ENCODE data around the gene GFAP. TPM values are rescaled to one million over a fixed set of nuclear protein-coding genes. Genes with fewer than 3 reads are reported as not detected.

Gene GFAP
- polyA plus RNA-seq, 3 donors, result 0.03 to 0.33 (median 0.18) TPM

DNA sequence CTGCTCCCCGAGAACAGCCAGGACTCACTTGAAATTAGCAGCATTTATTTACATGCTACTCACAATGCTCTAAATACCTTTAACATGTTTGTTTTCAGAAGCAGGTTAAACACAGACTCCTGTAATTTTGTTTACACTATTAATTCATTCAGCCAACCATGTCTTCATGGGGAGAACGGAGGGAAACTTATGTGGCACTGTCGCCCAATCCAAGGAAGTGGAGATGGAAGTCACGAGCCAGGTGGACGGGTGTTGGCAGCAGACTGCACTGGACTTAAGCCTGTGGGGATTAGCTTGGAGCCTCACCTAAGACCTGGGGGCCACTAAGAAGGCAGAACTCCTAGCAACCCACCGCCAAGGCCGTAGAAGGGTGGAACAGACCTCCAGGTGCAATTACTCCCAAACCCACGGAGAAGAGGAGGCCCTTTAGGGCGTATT, 8.8 kb upstream of the GFAP start:
- Histone ChIP-seq H3K9ac (ENCODE audit: insufficient read depth, low read length, poor library complexity, severe bottlenecking) (no peak overlapping the region), H3K4me2 (replicated peaks; ENCODE audit: extremely low read depth, low read length, poor library complexity, severe bottlenecking) (no peak overlapping the region), H3K36me3 (replicated peaks in 1 of 2; ENCODE audit: control insufficient read depth in 1 of 2, insufficient read depth in 2 of 2, low read length in 2 of 2) (peaks cover 32 to 36% of the 10 kb centered on the region in 2 donors), H4K20me1 (ENCODE audit: insufficient read depth, low read length) (no peaks in the 10 kb centered on the region), H3K27me3 (ENCODE audit: control insufficient read depth in 2 of 2, insufficient read depth in 2 of 2, low read length in 2 of 2) (peaks cover 6 to 15% of the 10 kb centered on the region in 2 donors), H2AFZ (ENCODE audit: insufficient read depth, low read depth, low read length, poor library complexity, severe bottlenecking) (no peak overlapping the region), H3K4me3 (replicated peaks in 1 of 3; ENCODE audit: low read depth in 2 of 3, low read length in 3 of 3) (no peak overlapping the region), H3K4me1 (ENCODE audit: control insufficient read depth in 1 of 2, insufficient read depth in 2 of 2, low read length in 2 of 2) (no peaks in the 10 kb centered on the region), H3K79me2 (ENCODE audit: insufficient read depth, low read length) (no peaks in the 10 kb centered on the region), H3K27ac (ENCODE audit: low read depth in 1 of 2, low read length in 2 of 2) (no peak overlapping the region), H3K9me3 (replicated peaks in 1 of 2; ENCODE audit: control insufficient read depth in 1 of 2, insufficient read depth in 1 of 2, low read length in 2 of 2) (no peaks in the 10 kb centered on the region)
- intact Hi-C loops (cut with micrococcal nuclease), result loop anchor here (5.0 to 10.0 kb wide), 2 partner anchors 98 to 171 kb away; no protein-coding TSS in a partner anchor
- 90% methylated on average over 8 of the region's 9 CpGs for WGBS (ENCODE audit: insufficient coverage)
- H3K4me1 Mint-ChIP-seq, result no peaks in the 10 kb centered on the region
- H3K27ac Mint-ChIP-seq, result peak overlapping the region in 1 of 7 donors; percentile 71
- peaks cover 31 to 47% of the 10 kb centered on the region in 2 donors for H3K36me3 Mint-ChIP-seq
- no peak for DNase-seq
- peaks cover 0 to 3% (median 0%) of the 10 kb centered on the region in 7 donors for H3K9me3 Mint-ChIP-seq
- no peak overlapping the region for H3K4me3 Mint-ChIP-seq
- H3K27me3 Mint-ChIP-seq (ENCODE audit: low read depth in 3 of 3), result peaks cover 18 to 30% (median 20%) of the 10 kb centered on the region in 3 donors
- no peak for TF ChIP-seq CTCF (IDR thresholded peaks at IDR 0.05)

- WGBS (ENCODE audit: insufficient coverage), result 78% methylated on average over 16 of the region's 19 CpGs
These were observed 7.6 kb upstream of the GFAP start for GRCh38 chr17:44922746-44923470.

More at GRCh38 chr17:44922746-44923470, 7.6 kb upstream of the GFAP start:
- H3K4me3 ChIP-seq (replicated peaks in 1 of 3; ENCODE audit: low read depth in 2 of 3, low read length in 3 of 3), result no peak overlapping the region
- no peak overlapping the region for H3K9ac ChIP-seq (ENCODE audit: insufficient read depth, low read length, poor library complexity, severe bottlenecking)
- H3K36me3 ChIP-seq (replicated peaks in 1 of 2; ENCODE audit: control insufficient read depth in 1 of 2, insufficient read depth in 2 of 2, low read length in 2 of 2), result peaks cover 20 to 23% of the 10 kb centered on the region in 2 donors
- H3K4me1 ChIP-seq (ENCODE audit: control insufficient read depth in 1 of 2, insufficient read depth in 2 of 2, low read length in 2 of 2), result no peaks in the 10 kb centered on the region
- no peak overlapping the region for H3K27ac ChIP-seq (ENCODE audit: low read depth in 1 of 2, low read length in 2 of 2)
- H3K27me3 Mint-ChIP-seq (ENCODE audit: low read depth in 3 of 3), result peaks cover 22 to 30% (median 23%) of the 10 kb centered on the region in 3 donors
- H3K27ac Mint-ChIP-seq, result no peak overlapping the region
- H3K4me3 Mint-ChIP-seq, result no peak overlapping the region
- no peak for TF ChIP-seq CTCF (IDR thresholded peaks at IDR 0.05)
- no peaks in the 10 kb centered on the region for H3K79me2 ChIP-seq (ENCODE audit: insufficient read depth, low read length)
- peaks cover 6 to 15% of the 10 kb centered on the region in 2 donors for H3K27me3 ChIP-seq (ENCODE audit: control insufficient read depth in 2 of 2, insufficient read depth in 2 of 2, low read length in 2 of 2)
- no peak for DNase-seq
- H3K4me1 Mint-ChIP-seq, result no peaks in the 10 kb centered on the region
- no peak overlapping the region for H3K4me2 ChIP-seq (replicated peaks; ENCODE audit: extremely low read depth, low read length, poor library complexity, severe bottlenecking)
- no peaks in the 10 kb centered on the region for H4K20me1 ChIP-seq (ENCODE audit: insufficient read depth, low read length)
- intact Hi-C loops (cut with micrococcal nuclease), result loop anchor here (5.0 to 10.0 kb wide), 2 partner anchors 99 to 172 kb away; no protein-coding TSS in a partner anchor
- H3K36me3 Mint-ChIP-seq, result peaks cover 21 to 35% of the 10 kb centered on the region in 2 donors
- no peaks in the 10 kb centered on the region for H3K9me3 ChIP-seq (replicated peaks in 1 of 2; ENCODE audit: control insufficient read depth in 1 of 2, insufficient read depth in 1 of 2, low read length in 2 of 2)
- no peak overlapping the region for H2AFZ ChIP-seq (ENCODE audit: insufficient read depth, low read depth, low read length, poor library complexity, severe bottlenecking)
- peaks cover 0 to 3% (median 0%) of the 10 kb centered on the region in 7 donors for H3K9me3 Mint-ChIP-seq
